Immature natural killer cell (primary cell): ENCODE data around the gene CACNA1A. TPM values are rescaled to one million over a fixed set of nuclear protein-coding genes. Genes with fewer than 3 reads are reported as not detected.

Experiments
- DNase-seq, 3 donors: peaks; one replicate each; pipeline ENCODE4 v3.0.0; 2022; ENCODE audit warnings: mixed read lengths in 1 of 3
- H3K27ac Mint-ChIP-seq, 6 donors: one replicate each; pipeline ENCODE4 v1.8.0; 2020; ENCODE audit warnings: mixed read lengths in 6 of 6, mild to moderate bottlenecking in 5 of 6, inconsistent platforms in 4 of 6, moderate library complexity in 3 of 6
- H3K27me3 Mint-ChIP-seq, 3 donors: one replicate each; pipeline ENCODE4 v1.8.0; 2020 to 2021; ENCODE audit warnings: low read depth in 3 of 3, mild to moderate bottlenecking in 3 of 3, mixed read lengths in 3 of 3, moderate library complexity in 3 of 3, inconsistent platforms in 1 of 3
- H3K36me3 Mint-ChIP-seq, 3 donors: one replicate each; pipeline ENCODE4 v1.8.0; 2020; ENCODE audit warnings: mixed read lengths in 3 of 3, inconsistent platforms in 2 of 3, mild to moderate bottlenecking in 2 of 3
- H3K4me1 Mint-ChIP-seq, 2 donors: one replicate each; pipeline ENCODE4 v1.8.0; 2020; ENCODE audit warnings: inconsistent platforms in 2 of 2, mild to moderate bottlenecking in 2 of 2, mixed read lengths in 2 of 2, moderate library complexity in 1 of 2
- H3K4me3 Mint-ChIP-seq, 5 donors: one replicate each; pipeline ENCODE4 v1.8.0; 2020; ENCODE audit warnings: mild to moderate bottlenecking in 5 of 5, mixed read lengths in 5 of 5, inconsistent platforms in 3 of 5, moderate library complexity in 3 of 5
- H3K9me3 Mint-ChIP-seq, 6 donors: one replicate each; pipeline ENCODE4 v1.8.0; 2020; ENCODE audit warnings: mild to moderate bottlenecking in 6 of 6, mixed read lengths in 6 of 6, inconsistent platforms in 4 of 6, moderate library complexity in 3 of 6
- polyA plus RNA-seq, 3 donors: library from polyadenylated mRNA; unstranded; fragments of 300-500 nt; fragmentation: Illumina TruSeq; gene quantifications; one replicate each; pipeline ENCODE4 v1.2.3, GENCODE V29; 2021

The CACNA1A gene
- polyA plus RNA-seq, 3 donors from 2014 or later, result 0.12 to 1.4 TPM; not detected in 1

- no peaks in the 10 kb centered on the region for H3K4me1 Mint-ChIP-seq
- H3K27ac Mint-ChIP-seq, result no peak overlapping the region
- peaks cover 3 to 16% (median 15%) of the 10 kb centered on the region in 3 donors for H3K27me3 Mint-ChIP-seq
- no peak overlapping the region for H3K4me3 Mint-ChIP-seq
- H3K9me3 Mint-ChIP-seq, result peaks cover 0 to 11% (median 4%) of the 10 kb centered on the region in 6 donors
- H3K36me3 Mint-ChIP-seq, result no peaks in the 10 kb centered on the region
- no peak for DNase-seq
These were observed 149.5 kb downstream of the CACNA1A start for GRCh38 chr19:13356686-13357280.

GRCh38 chr19:13356185-13356584 is 150.1 kb downstream of the CACNA1A start:
- Mint-ChIP-seq H3K4me1 (no peaks in the 10 kb centered on the region), H3K36me3 (no peaks in the 10 kb centered on the region), H3K9me3 (peaks cover 0 to 11% (median 4%) of the 10 kb centered on the region in 6 donors), H3K27me3 (peaks cover 3 to 15% (median 14%) of the 10 kb centered on the region in 3 donors), H3K4me3 (no peak overlapping the region), H3K27ac (no peak overlapping the region)
- no peak for DNase-seq

GRCh38 chr19:13355356-13355755 is 150.9 kb downstream of the CACNA1A start:
- H3K9me3 Mint-ChIP-seq, result peaks cover 0 to 11% (median 4%) of the 10 kb centered on the region in 6 donors
- H3K36me3 Mint-ChIP-seq, result no peaks in the 10 kb centered on the region
- H3K4me1 Mint-ChIP-seq, result no peaks in the 10 kb centered on the region
- no peak overlapping the region for H3K27ac Mint-ChIP-seq
- no peak overlapping the region for H3K4me3 Mint-ChIP-seq
- H3K27me3 Mint-ChIP-seq, result peaks cover 7 to 14% (median 13%) of the 10 kb centered on the region in 3 donors
- no peak for DNase-seq

- Mint-ChIP-seq H3K27me3 (peaks cover 7 to 12% (median 11%) of the 10 kb centered on the region in 3 donors), H3K4me3 (no peak overlapping the region), H3K27ac (no peak overlapping the region), H3K4me1 (no peaks in the 10 kb centered on the region), H3K36me3 (no peaks in the 10 kb centered on the region), H3K9me3 (peaks cover 0 to 2% (median 0%) of the 10 kb centered on the region in 6 donors)
- no peak for DNase-seq
These were observed 152.7 kb downstream of the CACNA1A start for GRCh38 chr19:13353625-13354024.

GRCh38 chr19:13350759-13351158 is 155.5 kb downstream of the CACNA1A start:
- Mint-ChIP-seq H3K27ac (no peak overlapping the region), H3K4me3 (no peak overlapping the region), H3K27me3 (peaks cover 4 to 7% (median 6%) of the 10 kb centered on the region in 3 donors), H3K9me3 (peaks cover 0 to 1% (median 0%) of the 10 kb centered on the region in 6 donors), H3K4me1 (no peaks in the 10 kb centered on the region), H3K36me3 (no peaks in the 10 kb centered on the region)
- no peak for DNase-seq

GRCh38 chr19:13350072-13350471 is 156.2 kb downstream of the CACNA1A start:
- H3K9me3 Mint-ChIP-seq, result peaks cover 0 to 1% (median 0%) of the 10 kb centered on the region in 6 donors
- no peak overlapping the region for H3K27ac Mint-ChIP-seq
- H3K4me1 Mint-ChIP-seq, result no peaks in the 10 kb centered on the region
- H3K36me3 Mint-ChIP-seq, result no peaks in the 10 kb centered on the region
- peaks cover 4 to 7% (median 6%) of the 10 kb centered on the region in 3 donors for H3K27me3 Mint-ChIP-seq
- H3K4me3 Mint-ChIP-seq, result no peak overlapping the region
- no peak for DNase-seq

GRCh38 chr19:13347367-13347766 is 158.9 kb downstream of the CACNA1A start:
- Mint-ChIP-seq H3K27ac (no peak overlapping the region), H3K4me3 (no peak overlapping the region), H3K36me3 (no peaks in the 10 kb centered on the region), H3K4me1 (no peaks in the 10 kb centered on the region), H3K27me3 (peaks cover 3 to 9% (median 4%) of the 10 kb centered on the region in 3 donors), H3K9me3 (peaks cover 0 to 1% (median 0%) of the 10 kb centered on the region in 6 donors)
- DNase-seq, result no peak

GRCh38 chr19:13343514-13343913 is 162.8 kb downstream of the CACNA1A start:
- Mint-ChIP-seq H3K4me3 (no peak overlapping the region), H3K9me3 (peaks cover 0 to 3% (median 0%) of the 10 kb centered on the region in 6 donors), H3K27me3 (peaks cover 2 to 15% (median 7%) of the 10 kb centered on the region in 3 donors), H3K4me1 (no peaks in the 10 kb centered on the region), H3K36me3 (peaks cover 0 to 4% (median 0%) of the 10 kb centered on the region in 3 donors), H3K27ac (no peak overlapping the region)
- no peak for DNase-seq

GRCh38 chr19:13342672-13343071 is 163.6 kb downstream of the CACNA1A start:
- Mint-ChIP-seq H3K4me1 (no peaks in the 10 kb centered on the region), H3K27me3 (peaks cover 2 to 15% (median 7%) of the 10 kb centered on the region in 3 donors), H3K27ac (no peak overlapping the region), H3K36me3 (peaks cover 0 to 4% (median 0%) of the 10 kb centered on the region in 3 donors), H3K4me3 (no peak overlapping the region), H3K9me3 (peaks cover 0 to 3% (median 0%) of the 10 kb centered on the region in 6 donors)
- DNase-seq, result no peak

- DNase-seq, result no peak
- Mint-ChIP-seq H3K27me3 (peaks cover 2 to 15% (median 5%) of the 10 kb centered on the region in 3 donors), H3K27ac (no peak overlapping the region), H3K36me3 (peaks cover 0 to 4% (median 0%) of the 10 kb centered on the region in 3 donors), H3K4me1 (no peaks in the 10 kb centered on the region), H3K9me3 (peaks cover 0 to 3% (median 0%) of the 10 kb centered on the region in 6 donors), H3K4me3 (no peak overlapping the region)
These were observed 166.4 kb downstream of the CACNA1A start for GRCh38 chr19:13339869-13340268.

GRCh38 chr19:13337181-13337580 is 169.1 kb downstream of the CACNA1A start:
- peaks cover 2 to 22% (median 3%) of the 10 kb centered on the region in 3 donors for H3K27me3 Mint-ChIP-seq

GRCh38 chr19:13334801-13335481 is 171.3 kb downstream of the CACNA1A start:
- H3K27me3 Mint-ChIP-seq, result peaks cover 3 to 13% (median 4%) of the 10 kb centered on the region in 3 donors
- DNase-seq, result no peak
- H3K36me3 Mint-ChIP-seq, result no peaks in the 10 kb centered on the region
- H3K9me3 Mint-ChIP-seq, result peaks cover 0 to 2% (median 0%) of the 10 kb centered on the region in 6 donors
- no peak overlapping the region for H3K27ac Mint-ChIP-seq
- H3K4me3 Mint-ChIP-seq, result no peak overlapping the region
- no peaks in the 10 kb centered on the region for H3K4me1 Mint-ChIP-seq

More at GRCh38 chr19:13337181-13337580, 169.1 kb downstream of the CACNA1A start:
- H3K27ac Mint-ChIP-seq, result no peak overlapping the region
- DNase-seq, result no peak
- H3K4me1 Mint-ChIP-seq, result no peaks in the 10 kb centered on the region
- peaks cover 0 to 3% (median 0%) of the 10 kb centered on the region in 6 donors for H3K9me3 Mint-ChIP-seq
- H3K36me3 Mint-ChIP-seq, result peaks cover 0 to 4% (median 0%) of the 10 kb centered on the region in 3 donors
- no peak overlapping the region for H3K4me3 Mint-ChIP-seq

GRCh38 chr19:13330285-13330684 is 176.0 kb downstream of the CACNA1A start:
- no peaks in the 10 kb centered on the region for H3K36me3 Mint-ChIP-seq
- peaks cover 3 to 17% (median 4%) of the 10 kb centered on the region in 3 donors for H3K27me3 Mint-ChIP-seq
- DNase-seq, result no peak
- no peak overlapping the region for H3K4me3 Mint-ChIP-seq
- H3K4me1 Mint-ChIP-seq, result no peaks in the 10 kb centered on the region
- no peak overlapping the region for H3K27ac Mint-ChIP-seq
- H3K9me3 Mint-ChIP-seq, result no peaks in the 10 kb centered on the region

- Mint-ChIP-seq H3K27me3 (peaks cover 3 to 17% (median 4%) of the 10 kb centered on the region in 3 donors), H3K36me3 (no peaks in the 10 kb centered on the region), H3K9me3 (no peaks in the 10 kb centered on the region), H3K4me1 (no peaks in the 10 kb centered on the region), H3K4me3 (no peak overlapping the region), H3K27ac (no peak overlapping the region)
- DNase-seq, result no peak
These were observed 176.5 kb downstream of the CACNA1A start for GRCh38 chr19:13329766-13330165.
